ENCODE results near the gene FOLR2. TPM values are rescaled to one million over a fixed set of nuclear protein-coding genes. Genes with fewer than 3 reads are reported as not detected.
A peak's percentile ranks its signal among the peaks of the same experiment; 100 is the strongest.

Gene FOLR2
- polyA plus RNA-seq, 1 of the 3 experiments (the other 2 are of a cell fraction): not detected

GRCh38 chr11:72224564-72225410 is 8.2 kb downstream of the FOLR2 start, which contains the start of gene INPPL1:
Gene INPPL1 (plus strand): TSS chr11:72224767. CDS start chr11:72224985, 218 bp downstream.
- H3K4me3 ChIP-seq (ENCODE audit: low read depth in 2 of 2, low read length in 1 of 2): peak within 1 kb of the TSS; percentile 96 to 100
- peaks cover 48% of the 10 kb centered on the region for H4K20me1 ChIP-seq (ENCODE audit: insufficient read depth)
- no peaks in the 10 kb centered on the region for H3K9me2 ChIP-seq
- peaks cover 3% of the 10 kb centered on the region for H3F3A ChIP-seq (replicated peaks; ENCODE audit: insufficient read depth)
- H3K27me3 ChIP-seq (ENCODE audit: insufficient read depth): no peaks in the 10 kb centered on the region
- H3K9ac ChIP-seq: peak within 1 kb of the TSS; percentile 98
- CTCF ChIA-PET: interaction anchor here (0.6 to 9.1 kb wide), 8 partner anchors 12 to 248 kb away, joined by 3 to 73 read pairs (median 4); partner anchors contain the start of gene CLPB
- TF ChIP-seq IRF3 (IDR thresholded peaks at IDR 0.05; ENCODE audit: low read depth, low read length): no peak
- TF ChIP-seq TAF1 (IDR thresholded peaks at IDR 0.05; ENCODE audit: borderline replicate concordance, low read depth, low read length): peak; percentile 27; the same call in 1 of the 2 replicates
- peak; percentile 70 for TF ChIP-seq CHD2 (IDR thresholded peaks at IDR 0.05; ENCODE audit: low read length, partially characterized antibody)
- 0 out of 2 replicates have a peak, but pooled peaks have one; percentile 13 for TF ChIP-seq MXI1 (IDR thresholded peaks at IDR 0.05; ENCODE audit: low read depth, low read length)
- POLR2A ChIA-PET: interaction anchor here (1.2 to 8.7 kb wide), 5 partner anchors 12 to 206 kb away, joined by 3 to 131 read pairs (median 6); partner anchors contain the start of gene PHOX2A
- peak; percentile 67 for DNase-seq
- H3K36me3 ChIP-seq (replicated peaks in 1 of 2; ENCODE audit: control insufficient read depth in 1 of 2, insufficient read depth in 2 of 2, low read length in 1 of 2): peaks cover 30 to 34% of the 10 kb centered on the region in 2 experiments
- 0% methylated on average over 6 of the region's 81 CpGs for WGBS (ENCODE audit: low lambda C conversion rate)
- H3K9me3 ChIP-seq: no peaks in the 10 kb centered on the region
- H3K79me2 ChIP-seq (ENCODE audit: insufficient read depth): peaks cover 56% of the 10 kb centered on the region
- peak within 1 kb of the TSS; percentile 100 for H3K4me2 ChIP-seq
- H3K27ac ChIP-seq (ENCODE audit: low read depth in 2 of 2, low read length in 1 of 2): peak within 1 kb of the TSS; percentile 90 to 91
- H3K4me1 ChIP-seq (ENCODE audit: control insufficient read depth in 1 of 2, insufficient read depth in 2 of 2, low read depth in 1 of 2, low read length in 1 of 2): peaks cover 5 to 34% of the 10 kb centered on the region in 2 experiments; a peak in 3 of 4 replicates
- peak within 1 kb of the TSS; percentile 82; the same call in 1 of the 2 replicates for H2AFZ ChIP-seq (ENCODE audit: low read depth)

DNA sequence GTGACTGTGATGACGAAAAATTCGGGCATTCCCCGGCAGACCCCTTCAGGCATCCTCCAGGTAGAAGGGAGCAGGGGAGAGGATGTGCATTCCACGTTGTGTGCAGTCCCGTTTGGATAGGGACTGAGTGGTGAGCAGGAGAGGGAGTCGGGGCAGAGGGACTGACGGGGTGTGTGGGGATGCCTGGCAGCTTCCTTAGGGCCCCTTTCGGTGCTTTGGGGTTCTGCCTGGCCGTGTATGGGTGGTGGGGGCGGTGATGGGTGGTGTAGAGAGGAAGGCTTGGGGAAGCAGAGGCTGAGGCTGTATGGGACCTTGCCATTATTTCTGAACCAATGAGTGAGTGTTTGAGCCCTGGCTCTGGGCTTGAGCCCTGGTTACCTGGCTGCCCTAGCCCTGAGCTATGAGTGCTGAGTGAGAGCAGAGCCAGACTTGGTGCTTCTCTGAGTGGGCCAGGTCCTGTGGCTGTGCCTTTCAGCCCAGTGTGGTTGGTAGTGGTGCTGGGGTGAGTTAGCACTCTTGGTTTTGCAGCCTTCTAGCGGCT is 8.9 kb downstream of the FOLR2 start:
- Histone ChIP-seq H3K4me3 (ENCODE audit: low read depth in 2 of 2, low read length in 1 of 2) (peak overlapping the region; percentile 96 to 100), H3K9ac (peak overlapping the region; percentile 98), H3K36me3 (replicated peaks in 1 of 2; ENCODE audit: control insufficient read depth in 1 of 2, insufficient read depth in 2 of 2, low read length in 1 of 2) (peaks cover 37 to 41% of the 10 kb centered on the region in 2 experiments), H2AFZ (ENCODE audit: low read depth) (no peak overlapping the region), H3K27me3 (ENCODE audit: insufficient read depth) (no peaks in the 10 kb centered on the region), H3K27ac (ENCODE audit: low read depth in 2 of 2, low read length in 1 of 2) (peak overlapping the region in 1 of 2 experiments; percentile 90; a peak in 3 of 4 replicates), H3K79me2 (ENCODE audit: insufficient read depth) (peaks cover 56% of the 10 kb centered on the region), H4K20me1 (ENCODE audit: insufficient read depth) (peaks cover 49% of the 10 kb centered on the region), H3F3A (replicated peaks; ENCODE audit: insufficient read depth) (peaks cover 3% of the 10 kb centered on the region), H3K4me2 (peak overlapping the region; percentile 100), H3K9me2 (no peaks in the 10 kb centered on the region), H3K4me1 (ENCODE audit: control insufficient read depth in 1 of 2, insufficient read depth in 2 of 2, low read depth in 1 of 2, low read length in 1 of 2) (peaks cover 5 to 34% of the 10 kb centered on the region in 2 experiments; a peak in 3 of 4 replicates), H3K9me3 (no peaks in the 10 kb centered on the region)
- WGBS (ENCODE audit: low lambda C conversion rate): 15% methylated on average over 11 of the region's 11 CpGs
- peak; percentile 42 for DNase-seq
- no peak for TF ChIP-seq PBX3 (IDR thresholded peaks at IDR 0.05)
- CTCF ChIA-PET: interaction anchor here (1.1 to 9.1 kb wide), 7 partner anchors 11 to 248 kb away, joined by 3 to 73 read pairs (median 5); partner anchors contain the start of gene CLPB
- POLR2A ChIA-PET: interaction anchor here (1.2 to 8.7 kb wide), 4 partner anchors 11 to 205 kb away, joined by 3 to 131 read pairs (median 5); partner anchors contain the start of gene PHOX2A

All from SK-N-SH (cell line).